ENCODE measurements around the gene ASXL3.

The ASXL3 gene

DNA sequence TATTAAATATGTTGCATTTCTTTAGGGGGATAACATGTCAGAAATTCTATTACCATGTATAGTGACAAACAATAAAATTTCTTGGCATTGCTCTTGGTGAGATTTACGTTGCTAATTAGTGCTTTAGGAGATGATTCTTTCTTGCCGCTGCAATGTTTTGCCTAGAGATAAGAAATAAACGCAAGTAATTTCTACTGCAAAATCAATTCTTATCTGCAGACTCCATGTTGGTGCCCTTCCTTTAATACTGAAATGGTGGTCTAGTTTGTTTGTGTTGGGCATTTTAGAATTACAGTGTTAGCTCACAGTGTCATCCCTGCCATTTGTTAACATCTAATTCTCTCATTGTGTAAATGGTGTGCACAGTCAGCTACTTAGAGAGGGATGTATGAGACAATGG, 34.6 kb downstream of the ASXL3 start:
- TF ChIP-seq, protein P1, sequence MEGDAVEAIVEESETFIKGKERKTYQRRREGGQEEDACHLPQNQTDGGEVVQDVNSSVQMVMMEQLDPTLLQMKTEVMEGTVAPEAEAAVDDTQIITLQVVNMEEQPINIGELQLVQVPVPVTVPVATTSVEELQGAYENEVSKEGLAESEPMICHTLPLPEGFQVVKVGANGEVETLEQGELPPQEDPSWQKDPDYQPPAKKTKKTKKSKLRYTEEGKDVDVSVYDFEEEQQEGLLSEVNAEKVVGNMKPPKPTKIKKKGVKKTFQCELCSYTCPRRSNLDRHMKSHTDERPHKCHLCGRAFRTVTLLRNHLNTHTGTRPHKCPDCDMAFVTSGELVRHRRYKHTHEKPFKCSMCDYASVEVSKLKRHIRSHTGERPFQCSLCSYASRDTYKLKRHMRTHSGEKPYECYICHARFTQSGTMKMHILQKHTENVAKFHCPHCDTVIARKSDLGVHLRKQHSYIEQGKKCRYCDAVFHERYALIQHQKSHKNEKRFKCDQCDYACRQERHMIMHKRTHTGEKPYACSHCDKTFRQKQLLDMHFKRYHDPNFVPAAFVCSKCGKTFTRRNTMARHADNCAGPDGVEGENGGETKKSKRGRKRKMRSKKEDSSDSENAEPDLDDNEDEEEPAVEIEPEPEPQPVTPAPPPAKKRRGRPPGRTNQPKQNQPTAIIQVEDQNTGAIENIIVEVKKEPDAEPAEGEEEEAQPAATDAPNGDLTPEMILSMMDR (IDR thresholded peaks at IDR 0.05; ENCODE audit: low read depth, low read length, missing control alignments) = no peak
- no peak overlapping the region for H3K4me3 ChIP-seq (ENCODE audit: low read depth, low read length)
- DNase-seq (ENCODE audit: low read depth) = no peak

DNA sequence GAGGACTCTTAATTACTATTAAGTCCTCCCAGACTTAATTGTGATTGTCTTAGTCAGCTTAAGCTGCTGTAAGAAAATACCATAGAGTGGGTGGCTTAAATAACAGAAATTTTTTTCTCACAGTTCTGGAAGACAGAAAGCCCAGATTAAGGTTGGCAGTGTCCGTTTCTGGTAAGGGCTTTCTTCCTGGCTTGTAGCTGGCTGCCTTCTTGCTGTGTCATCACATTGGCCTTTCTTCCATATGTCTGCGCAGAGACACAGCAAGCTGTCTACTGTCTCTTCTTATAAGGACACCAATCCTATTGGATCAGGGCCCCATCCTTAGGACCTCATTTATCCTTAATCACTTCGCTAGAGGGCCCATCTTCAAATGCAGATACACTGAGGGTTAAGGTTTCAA, 38.5 kb downstream of the ASXL3 start:
- TF ChIP-seq, protein P1 (IDR thresholded peaks at IDR 0.05; ENCODE audit: low read depth, low read length, missing control alignments) = no peak
- no peak overlapping the region for H3K4me3 ChIP-seq (ENCODE audit: low read depth, low read length)
- no peak for DNase-seq (ENCODE audit: low read depth)

DNA sequence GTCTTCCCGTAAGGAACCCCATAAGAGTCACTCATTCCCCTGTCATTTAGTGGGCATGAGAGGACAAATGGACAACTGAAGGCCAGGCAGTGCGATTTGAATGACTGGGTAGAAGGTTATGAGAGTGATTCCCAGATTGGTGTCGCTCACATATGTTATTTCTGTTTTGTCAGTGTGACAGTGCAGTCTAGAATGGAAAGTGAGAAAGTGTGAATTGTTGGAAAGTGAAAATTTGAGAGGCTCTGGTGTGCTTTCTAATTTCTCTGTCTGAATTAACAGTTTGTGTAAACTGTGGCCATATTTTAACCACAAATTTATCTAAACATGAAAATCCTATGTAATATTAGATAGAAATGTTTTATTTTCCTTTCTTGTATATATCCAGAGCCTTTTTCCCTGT, 49.1 kb downstream of the ASXL3 start:
- TF ChIP-seq, protein P1 (IDR thresholded peaks at IDR 0.05; ENCODE audit: low read depth, low read length, missing control alignments) = no peak
- DNase-seq (ENCODE audit: low read depth) = no peak
- H3K4me3 ChIP-seq (ENCODE audit: low read depth, low read length) = no peak overlapping the region

DNA sequence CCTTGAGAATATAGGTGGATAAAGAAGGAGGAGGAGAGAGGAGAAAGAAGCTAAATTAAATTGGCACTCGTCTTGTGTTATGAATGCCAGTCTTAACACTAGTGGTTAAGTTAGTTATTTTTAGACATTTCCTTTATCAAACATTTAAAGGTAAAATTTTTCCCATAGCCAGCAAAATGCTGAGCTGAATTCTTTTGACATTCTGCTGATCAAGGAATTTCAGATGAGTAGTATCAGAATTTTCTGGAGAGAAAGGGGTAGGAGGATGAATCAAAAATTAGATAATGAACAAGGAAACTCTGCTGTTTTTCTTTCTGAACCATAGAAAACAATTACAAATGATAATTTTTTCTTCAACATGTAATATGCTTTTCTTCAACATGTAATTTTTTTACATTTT, 52.5 kb downstream of the ASXL3 start:
- TF ChIP-seq, protein P1 (IDR thresholded peaks at IDR 0.05; ENCODE audit: low read depth, low read length, missing control alignments) = no peak
- no peak overlapping the region for H3K4me3 ChIP-seq (ENCODE audit: low read depth, low read length)
- DNase-seq (ENCODE audit: low read depth) = no peak

DNA sequence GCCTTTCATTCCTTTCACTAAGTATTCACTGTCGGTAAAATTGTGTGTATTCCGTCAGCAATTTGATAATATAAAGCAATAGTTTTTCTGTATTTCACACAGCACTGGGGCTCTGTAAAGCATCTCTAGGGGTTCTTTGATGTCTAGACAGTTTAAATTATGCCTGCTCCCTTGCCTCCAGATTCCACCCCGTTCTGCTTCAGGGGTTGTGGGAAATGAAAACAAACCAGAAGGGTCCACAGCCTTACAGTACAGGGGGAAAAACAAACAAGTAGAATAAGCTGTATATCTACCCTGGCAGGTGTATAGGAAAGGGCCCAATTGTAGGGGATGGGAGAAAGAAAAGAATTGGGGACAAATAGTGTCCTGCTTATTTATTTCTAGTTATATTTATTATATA, 63.1 kb downstream of the ASXL3 start:
- no peak for DNase-seq (ENCODE audit: low read depth)
- TF ChIP-seq, protein P1 (IDR thresholded peaks at IDR 0.05; ENCODE audit: low read depth, low read length, missing control alignments) = no peak
- H3K4me3 ChIP-seq (ENCODE audit: low read depth, low read length) = no peak overlapping the region

DNA sequence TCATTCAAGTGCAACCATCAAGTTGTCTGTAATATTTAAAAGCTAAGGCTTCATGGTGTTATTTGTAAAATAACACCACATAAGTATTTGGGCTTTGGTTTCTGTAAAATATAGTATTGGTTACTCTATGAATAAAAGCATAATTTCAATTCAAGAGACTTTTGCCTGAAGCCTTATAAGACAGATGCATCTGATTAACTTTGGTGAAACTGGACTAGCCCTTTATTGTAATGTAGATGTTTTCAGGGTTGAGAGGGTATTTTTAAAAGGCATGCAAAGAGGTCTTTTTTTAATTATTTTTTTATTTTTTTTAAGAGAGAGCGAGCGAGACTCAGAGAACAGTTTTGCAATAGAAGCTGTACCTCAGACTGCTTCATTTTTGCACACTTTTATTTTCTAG, 66.5 kb downstream of the ASXL3 start:
- TF ChIP-seq, protein P1 (IDR thresholded peaks at IDR 0.05; ENCODE audit: low read depth, low read length, missing control alignments) = no peak
- no peak for DNase-seq (ENCODE audit: low read depth)
- no peak overlapping the region for H3K4me3 ChIP-seq (ENCODE audit: low read depth, low read length)

DNA sequence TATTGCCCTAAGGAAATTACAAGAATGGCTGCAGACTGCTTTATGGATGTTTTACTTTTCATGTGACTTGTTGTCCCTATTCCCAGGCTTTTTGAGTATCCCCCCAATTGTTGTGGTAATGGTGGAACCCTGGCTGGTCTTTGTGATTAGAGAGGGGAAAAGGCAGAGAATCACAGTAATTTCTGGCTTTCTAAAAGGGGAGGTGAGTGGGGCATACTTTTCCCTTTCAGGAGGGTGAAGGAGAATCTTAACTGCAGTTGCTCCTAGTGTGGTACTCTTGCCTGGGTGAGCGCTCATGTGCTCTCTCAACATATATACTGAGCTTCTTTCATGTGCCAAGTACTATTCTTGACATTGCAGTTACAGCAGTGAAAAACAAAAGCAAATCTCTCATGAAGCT, 69.3 kb downstream of the ASXL3 start:
- no peak for DNase-seq (ENCODE audit: low read depth)
- no peak overlapping the region for H3K4me3 ChIP-seq (ENCODE audit: low read depth, low read length)
- TF ChIP-seq, protein P1 (IDR thresholded peaks at IDR 0.05; ENCODE audit: low read depth, low read length, missing control alignments) = no peak

Data from GM12864 (cell line).